Cardiac septum (tissue), 1 donor: ENCODE data around the gene PCSK6. TPM values are rescaled to one million over a fixed set of nuclear protein-coding genes. Genes with fewer than 3 reads are reported as not detected.

Source experiments
- DNase-seq: peaks from one replicate; pipeline ENCODE4 v3.0.0-alpha.2; 2020; ENCODE audit warnings: low spot score
- intact Hi-C: fragments of 100-400 bp; cut with DNase I; formaldehyde crosslinking; loops from one replicate; pipeline ENCODE4 v1.14.0; 2022
- total RNA-seq: library from RNA; stranded (reverse); fragmentation: NEBNext Ultra II Directional; extraction: Animal tissue kit (Norgen Biotek cat#: 25700); gene quantifications from one replicate; pipeline ENCODE4 v1.2.1, GENCODE V29; 2021
- donor health status: DM: no; HTN: no; CAD: no.

Gene PCSK6
- total RNA-seq, 1 donor from 2014 or later: 10.6 TPM

- DNase-seq: peak; percentile 62
- intact Hi-C loops: loop anchor here (5.0 kb wide), 1 partner anchor 189 kb away; no protein-coding TSS in a partner anchor
Observed at GRCh38 chr15:101490922-101491733, 1.6 kb upstream of the PCSK6 start.

DNA sequence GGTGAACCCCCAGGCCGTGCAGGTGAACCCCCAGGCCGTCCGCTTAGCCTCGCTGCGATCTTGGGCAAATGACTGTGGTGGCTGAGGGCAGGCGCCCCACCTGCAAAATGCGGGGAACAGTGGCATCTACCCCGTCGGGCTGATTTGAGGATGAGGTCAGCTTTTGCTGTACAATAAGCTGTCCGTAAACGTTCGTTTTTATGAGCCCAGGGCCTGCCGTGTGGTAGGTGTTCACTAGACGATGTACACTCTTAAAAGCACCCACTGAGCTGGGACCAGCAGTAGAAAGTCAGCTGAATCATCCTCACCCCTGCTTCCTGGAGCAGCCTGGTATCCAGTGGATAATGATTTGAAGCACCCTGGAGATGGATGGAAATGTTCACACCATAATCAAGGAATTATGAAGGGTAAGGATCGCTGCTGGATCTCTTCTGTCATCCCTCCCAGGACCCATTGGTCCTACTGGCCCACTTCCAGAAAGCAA, 943 bp upstream of the PCSK6 start:
- intact Hi-C loops: loop anchor here (5.0 kb wide), 1 partner anchor 188 kb away; no protein-coding TSS in a partner anchor
- no peak for DNase-seq

- DNase-seq: peak; percentile 64
- intact Hi-C loops: no loop called here
Observed at GRCh38 chr15:101489237-101489598, 289 bp downstream of the PCSK6 start.

DNA sequence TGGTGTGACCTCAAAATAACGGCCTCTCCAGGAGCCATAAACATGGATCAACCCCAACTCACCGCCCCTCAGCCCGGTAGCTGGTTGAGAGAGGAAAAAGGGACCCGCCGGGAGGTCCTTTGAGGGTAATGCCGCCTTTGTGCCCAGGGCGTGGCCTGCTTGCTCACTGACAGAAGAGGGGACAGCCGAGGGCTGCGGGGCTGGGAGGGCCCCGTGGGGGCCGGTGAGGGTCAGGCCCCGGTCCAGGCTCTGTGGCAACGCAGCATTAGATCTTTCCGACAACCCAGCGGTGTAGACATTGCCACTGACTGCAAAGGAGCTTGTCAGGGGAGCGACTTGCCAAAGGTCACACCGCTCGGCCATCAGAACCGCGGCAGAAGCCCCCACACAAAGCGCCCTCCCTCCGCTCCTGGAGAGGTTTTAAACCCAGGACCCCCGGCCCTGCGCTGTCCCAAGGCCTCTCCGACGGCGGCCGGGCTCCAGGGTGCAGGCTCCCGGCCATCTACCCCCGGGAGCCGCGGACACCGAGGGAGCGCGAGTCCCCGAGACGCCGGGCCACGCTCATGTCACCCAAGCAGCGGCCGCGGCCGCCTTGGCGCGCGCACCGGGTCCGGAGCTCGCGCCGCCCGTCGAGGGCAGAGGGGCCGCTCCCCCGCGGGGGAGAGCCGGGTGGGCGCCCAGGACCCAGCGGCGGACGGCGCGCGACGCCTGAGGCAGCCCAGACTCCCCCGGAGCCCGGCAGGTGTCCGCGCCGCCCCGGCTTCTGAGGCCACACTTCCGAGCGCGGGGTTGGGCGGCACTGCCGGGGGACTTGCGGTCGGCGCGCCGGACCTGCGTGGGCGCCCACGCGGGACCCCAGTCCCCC, 975 bp downstream of the PCSK6 start:
- intact Hi-C loops: no loop called here
- peak; percentile 55 for DNase-seq

- intact Hi-C loops: no loop called here
- DNase-seq: no peak
Observed at GRCh38 chr15:101486696-101487459, 2.6 kb downstream of the PCSK6 start.

GRCh38 chr15:101483462-101483861, 6.0 kb downstream of the PCSK6 start:
- intact Hi-C loops: no loop called here
- DNase-seq: no peak

DNA sequence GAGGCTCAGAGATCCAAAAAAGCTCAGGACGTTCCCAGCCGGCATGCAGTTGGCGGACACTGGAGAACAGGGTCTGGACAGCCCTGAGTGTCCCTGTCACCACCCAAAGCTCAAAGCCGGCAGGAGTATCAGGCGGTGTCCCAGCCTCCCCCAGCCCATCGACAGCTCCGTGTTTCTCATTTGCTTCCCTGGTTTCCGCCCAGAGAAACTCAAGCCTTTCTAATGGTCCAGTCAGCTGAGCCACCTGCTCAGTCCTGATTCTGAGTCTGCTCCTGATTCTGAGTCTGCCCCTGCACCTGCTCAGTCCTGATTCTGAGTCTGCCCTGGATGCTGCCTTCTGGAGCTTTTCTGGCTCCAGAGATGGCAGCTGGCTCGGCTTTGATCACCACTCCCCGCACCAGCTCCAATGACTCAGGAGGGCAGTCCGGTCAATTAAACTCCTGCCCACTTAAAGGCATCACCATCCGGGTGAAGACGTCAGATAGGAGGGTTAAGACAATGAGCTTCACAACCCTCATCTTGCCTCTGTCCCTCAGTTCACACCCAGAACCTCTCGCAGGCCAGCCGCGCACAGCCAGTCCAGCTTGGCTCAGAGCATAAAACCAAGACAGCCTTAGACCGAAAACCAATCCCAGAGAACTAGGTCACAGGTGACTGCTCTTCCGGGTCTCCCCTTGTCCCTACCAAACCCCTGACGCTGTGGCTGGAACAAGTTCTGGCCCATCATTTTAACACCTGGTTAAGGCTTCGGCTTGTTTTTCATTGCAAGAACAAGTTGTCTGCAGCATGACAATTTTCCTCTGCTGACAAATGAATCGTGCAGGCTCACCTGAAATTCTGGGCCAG, 6.8 kb downstream of the PCSK6 start:
- peak; percentile 71 for DNase-seq
- intact Hi-C loops: no loop called here

GRCh38 chr15:101481917-101482525, 7.5 kb downstream of the PCSK6 start:
- DNase-seq: peak; percentile 75
- intact Hi-C loops: no loop called here

DNA sequence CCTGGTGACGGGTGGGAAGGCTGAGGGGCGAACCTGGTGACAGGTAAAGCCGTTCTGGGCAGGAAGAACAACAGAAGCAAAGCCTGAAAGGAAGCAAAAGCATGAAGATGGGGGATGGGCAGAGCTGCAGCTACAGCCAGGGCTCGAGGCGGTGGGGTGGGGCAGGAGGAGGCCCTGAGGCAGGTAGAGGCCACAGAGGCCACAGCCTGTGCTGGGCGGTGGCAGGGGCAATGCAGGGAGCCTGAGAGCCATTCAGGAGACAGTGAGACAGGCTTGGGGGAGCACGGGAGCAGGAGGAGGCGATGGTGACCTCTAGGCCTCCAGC, 8.2 kb downstream of the PCSK6 start:
- no peak for DNase-seq
- intact Hi-C loops: no loop called here

DNA sequence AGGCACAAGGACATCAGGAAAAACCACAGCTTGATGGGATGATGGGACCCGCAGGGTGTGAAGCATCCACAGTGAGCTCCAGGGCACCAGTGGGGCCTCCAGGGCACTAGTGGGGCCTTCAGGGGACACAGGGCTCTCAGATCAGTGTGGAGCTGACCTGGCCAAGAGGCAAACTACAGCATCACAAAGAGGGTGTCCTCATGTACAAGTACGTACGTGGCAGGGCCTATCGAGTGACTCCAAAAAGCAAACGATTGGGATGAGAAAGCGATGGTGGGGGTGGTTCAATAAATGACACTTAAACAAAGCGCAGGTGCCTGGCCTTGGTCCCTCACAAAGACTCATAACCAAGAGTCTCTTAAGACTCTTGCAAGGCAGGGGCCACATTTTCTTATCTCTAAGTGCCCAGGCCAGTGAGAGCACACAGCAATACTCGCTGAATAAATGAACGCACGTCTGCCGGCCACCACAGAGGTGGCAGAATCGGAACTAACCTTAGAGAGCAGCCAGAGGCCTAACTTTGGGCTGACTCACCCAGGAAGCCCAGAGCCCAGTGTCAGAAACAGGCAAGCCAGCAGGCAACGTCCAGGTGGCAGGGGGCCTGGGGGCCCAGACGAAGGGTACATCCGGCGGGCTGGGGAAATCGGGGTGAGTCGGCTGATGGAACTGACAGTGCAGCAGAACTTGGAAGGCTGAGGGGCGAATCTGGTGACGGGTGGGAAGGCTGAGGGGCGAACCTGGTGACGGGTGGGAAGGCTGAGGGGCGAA, 8.7 kb downstream of the PCSK6 start:
- intact Hi-C loops: no loop called here
- DNase-seq: peak; percentile 46

DNA sequence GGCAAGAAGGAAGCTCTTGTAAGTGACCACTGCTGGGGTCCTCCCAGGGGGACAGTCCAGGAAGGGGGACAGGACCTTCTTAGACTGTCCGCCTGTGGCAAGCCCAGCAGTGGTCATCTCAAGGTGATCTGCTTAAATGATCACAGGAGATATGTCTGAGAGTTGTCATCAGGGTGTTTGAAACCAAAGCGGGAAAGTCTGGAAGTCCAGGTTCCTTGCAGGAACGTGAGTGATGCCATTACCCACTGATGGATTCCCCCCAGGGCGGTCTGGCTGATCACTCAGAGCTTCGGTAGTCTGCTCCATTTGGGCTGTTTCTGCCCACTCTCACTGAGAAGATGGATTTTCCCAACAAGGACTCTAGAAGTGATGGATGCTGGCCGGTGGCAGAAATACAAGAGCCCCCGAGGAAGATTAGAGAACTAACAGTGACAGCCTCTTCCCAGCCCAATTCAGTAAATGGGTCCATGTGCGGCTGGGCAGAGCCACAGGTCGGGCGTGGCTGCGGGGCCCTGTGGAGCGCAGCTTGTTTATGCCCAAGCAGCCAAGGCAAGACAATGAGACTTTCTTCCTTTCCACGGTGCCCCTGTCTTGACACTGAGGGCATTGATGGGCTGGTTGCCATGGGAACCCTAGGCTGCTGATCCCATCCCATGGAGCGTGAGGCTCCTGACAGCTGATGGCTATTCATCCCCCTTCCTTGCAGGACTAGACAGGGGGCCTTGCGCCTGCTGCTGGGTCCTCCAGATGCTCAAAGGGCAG, 9.5 kb downstream of the PCSK6 start:
- intact Hi-C loops: no loop called here
- peak; percentile 58 for DNase-seq

GRCh38 chr15:101479342-101479845, 10.1 kb downstream of the PCSK6 start:
- peak; percentile 66 for DNase-seq
- intact Hi-C loops: no loop called here

GRCh38 chr15:101478701-101479341, 10.7 kb downstream of the PCSK6 start:
- DNase-seq: peak; percentile 20
- intact Hi-C loops: no loop called here

DNA sequence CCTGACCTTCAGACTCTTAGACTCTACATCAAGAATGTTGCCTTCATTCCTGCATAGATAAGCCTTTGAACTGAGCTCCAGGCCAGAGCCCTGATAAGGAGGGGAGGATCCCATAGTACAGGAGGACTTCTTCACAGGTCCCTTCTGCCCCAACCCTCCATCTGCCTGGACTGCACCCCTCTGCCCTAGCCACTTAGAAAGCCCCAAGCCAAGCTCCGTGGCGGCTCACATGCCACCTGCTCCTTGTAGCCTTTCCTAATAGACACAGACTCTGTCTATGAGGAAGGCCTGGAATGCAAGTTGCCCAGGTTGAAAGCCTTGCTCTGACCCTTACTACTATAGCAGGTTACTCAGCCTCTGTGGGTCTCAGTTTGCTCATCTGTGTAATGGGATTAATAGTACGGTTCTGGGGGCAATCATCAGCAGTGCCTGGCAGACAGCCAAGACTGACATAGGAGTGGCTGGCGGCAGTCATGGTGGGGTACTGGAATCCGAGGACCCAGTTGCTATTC, 11.6 kb downstream of the PCSK6 start:
- intact Hi-C loops: no loop called here
- DNase-seq: peak; percentile 73

DNA sequence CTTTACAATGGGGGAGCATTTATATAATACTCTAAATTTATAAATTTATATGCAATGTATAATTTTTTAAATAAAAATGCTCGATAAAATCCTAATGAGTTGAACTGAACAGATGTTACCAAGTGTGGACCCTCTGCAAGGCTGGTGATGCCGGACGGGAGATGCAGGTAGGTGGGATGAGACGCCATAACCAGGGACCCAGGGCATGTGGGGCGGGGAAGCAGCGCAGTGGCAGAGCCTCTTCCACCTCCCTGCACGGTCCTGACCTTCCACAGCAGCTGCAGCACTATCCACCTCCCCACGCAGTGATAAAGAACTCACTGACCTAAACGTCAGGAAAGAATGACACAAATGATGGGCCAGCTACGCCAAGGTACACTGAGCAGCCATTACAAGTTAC, 12.8 kb downstream of the PCSK6 start:
- peak; percentile 49 for DNase-seq
- intact Hi-C loops: no loop called here

DNA sequence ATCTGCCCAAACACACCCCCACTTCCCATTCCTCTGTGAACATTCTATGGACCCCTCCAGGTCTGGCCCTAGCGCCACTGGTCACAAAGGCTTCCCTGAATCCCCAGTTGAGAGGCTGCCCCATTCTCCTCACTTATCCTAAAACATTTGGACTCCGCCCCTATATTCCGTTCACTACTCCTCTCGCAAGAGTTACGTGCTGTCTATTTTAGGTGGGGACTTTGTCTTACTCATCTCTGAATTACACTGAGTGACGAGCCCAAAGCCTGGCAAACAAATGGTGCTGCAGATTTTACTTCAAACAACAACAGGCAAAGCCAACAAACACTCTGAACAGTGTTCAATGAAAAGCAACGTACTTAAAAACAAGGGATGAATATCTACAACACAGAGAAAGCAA, 14.5 kb downstream of the PCSK6 start:
- no peak for DNase-seq

More for the DNA sequence above, 14.5 kb downstream of the PCSK6 start:
- intact Hi-C loops: no loop called here
